ENCODE data around the gene EPC1. TPM values are rescaled to one million over a fixed set of nuclear protein-coding genes. Genes with fewer than 3 reads are reported as not detected.
"Not testable (repeated sequence)": the region's sequence is repeated elsewhere in the genome, so short reads cannot be mapped to it uniquely, and the experiment has no call there.

Gene EPC1
- total RNA-seq (ENCODE audit: low replicate concordance), result 36.0 and 45.4 TPM in 2 replicates

DNA sequence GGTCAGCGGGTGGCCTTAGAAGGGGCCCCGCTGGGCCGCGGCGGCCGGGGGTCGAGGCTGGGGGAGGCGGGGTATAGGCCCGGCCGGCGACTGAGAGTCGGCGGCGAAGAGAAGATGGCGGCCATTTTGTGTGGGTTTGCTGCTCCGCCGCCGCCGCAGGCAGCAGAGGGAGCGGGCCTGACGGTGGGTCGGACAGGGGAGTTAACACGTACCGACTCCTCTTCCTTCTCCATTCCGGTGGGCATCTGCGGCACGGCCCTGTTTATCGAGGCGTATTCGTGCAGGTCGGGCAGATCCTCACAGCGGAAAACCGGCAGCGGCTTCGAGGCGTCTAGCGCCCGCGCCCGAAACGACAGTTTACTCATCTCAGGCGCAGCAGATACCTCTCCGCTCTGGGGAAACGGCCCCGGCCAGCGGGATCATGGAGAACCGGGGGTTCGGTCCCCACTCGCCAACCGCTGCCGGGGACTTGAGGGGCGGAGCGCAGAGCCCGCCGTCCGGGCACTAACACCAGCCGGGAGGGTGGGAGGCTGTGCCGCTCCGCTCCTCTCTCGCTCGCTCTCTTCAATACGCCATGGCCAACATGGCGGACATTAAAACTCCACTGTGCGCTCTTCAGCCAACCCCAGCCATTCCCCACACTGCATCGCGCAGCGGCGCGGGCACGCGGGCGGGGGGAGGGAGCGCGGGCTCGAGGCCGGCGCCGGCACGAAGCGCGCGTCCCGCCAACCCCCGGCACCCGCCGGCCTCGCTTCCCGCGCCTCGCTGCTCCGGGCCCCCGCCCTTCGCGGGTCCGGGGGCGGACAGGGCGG lies at the start of gene EPC1:
Gene EPC1 (minus strand): TSS at position 608 of the 812 bp plus-strand sequence. CDS start 243 bp downstream, at position 365.
- Histone ChIP-seq H3K9ac (peak within 1 kb of the TSS; percentile 100), H3K9me3 (ENCODE audit: low read depth) (no peaks in the 10 kb centered on the region), H3K4me3 (peak within 1 kb of the TSS; percentile 76), H3K4me1 (peaks cover 20% of the 10 kb centered on the region), H3K27ac (peak within 1 kb of the TSS; percentile 100), H3K79me2 (ENCODE audit: low read depth) (peaks cover 72% of the 10 kb centered on the region), H3K36me3 (peaks cover 5% of the 10 kb centered on the region), H3K27me3 (no peaks in the 10 kb centered on the region), H4K20me1 (ENCODE audit: low read depth) (peaks cover 32% of the 10 kb centered on the region), H2AFZ (replicated peaks) (peak within 1 kb of the TSS; percentile 95), H3F3A (ENCODE audit: low read depth) (peaks cover 19% of the 10 kb centered on the region), H3K4me2 (peak within 1 kb of the TSS; percentile 94)
- peaks cover 24% of the 10 kb centered on the region for H3K4me1 Mint-ChIP-seq
- TF ChIP-seq EZH2phosphoT487 (IDR thresholded peaks at IDR 0.05), result no peak
- TF ChIP-seq CTCF (IDR thresholded peaks at IDR 0.05), result no peak
- no peak for TF ChIP-seq EZH2 (IDR thresholded peaks at IDR 0.05)
- H3K36me3 Mint-ChIP-seq, result peaks cover 27% of the 10 kb centered on the region
- H3K27me3 Mint-ChIP-seq (ENCODE audit: insufficient read depth, low read depth), result peaks cover 2% of the 10 kb centered on the region
- H3K4me3 Mint-ChIP-seq, result peak within 1 kb of the TSS; percentile 93
- peak within 1 kb of the TSS; percentile 100 for H3K27ac Mint-ChIP-seq
- DNase-seq (ENCODE audit: low spot score), result peak; percentile 93
- H3K9me3 Mint-ChIP-seq, result peaks cover 13% of the 10 kb centered on the region

- H4K20me1 ChIP-seq (ENCODE audit: low read depth), result no peaks in the 10 kb centered on the region
- no peaks in the 10 kb centered on the region for H3K79me2 ChIP-seq (ENCODE audit: low read depth)
- Mint-ChIP-seq H3K36me3 (no peaks in the 10 kb centered on the region), H3K4me3 (no peak overlapping the region), H3K27ac (no peak overlapping the region), H3K27me3 (ENCODE audit: insufficient read depth, low read depth) (no peaks in the 10 kb centered on the region), H3K4me1 (no peaks in the 10 kb centered on the region), H3K9me3 (no peaks in the 10 kb centered on the region)
- H3K4me2 ChIP-seq, result no peak overlapping the region
- H3F3A ChIP-seq (ENCODE audit: low read depth), result no peaks in the 10 kb centered on the region
- no peak overlapping the region for H3K27ac ChIP-seq
- H3K27me3 ChIP-seq, result no peaks in the 10 kb centered on the region
- H3K9me3 ChIP-seq (ENCODE audit: low read depth), result no peaks in the 10 kb centered on the region
- no peak overlapping the region for H2AFZ ChIP-seq (replicated peaks)
- no peak overlapping the region for H3K9ac ChIP-seq
- H3K4me3 ChIP-seq, result no peak overlapping the region
- TF ChIP-seq EZH2 (IDR thresholded peaks at IDR 0.05) (no peak), EZH2phosphoT487 (IDR thresholded peaks at IDR 0.05) (no peak), CTCF (IDR thresholded peaks at IDR 0.05) (no peak)
- no peak for DNase-seq (ENCODE audit: low spot score)
- H3K4me1 ChIP-seq, result no peaks in the 10 kb centered on the region
- H3K36me3 ChIP-seq, result no peaks in the 10 kb centered on the region
These were observed 47.0 kb upstream of the EPC1 start for GRCh38 chr10:32393911-32394310.

DNA sequence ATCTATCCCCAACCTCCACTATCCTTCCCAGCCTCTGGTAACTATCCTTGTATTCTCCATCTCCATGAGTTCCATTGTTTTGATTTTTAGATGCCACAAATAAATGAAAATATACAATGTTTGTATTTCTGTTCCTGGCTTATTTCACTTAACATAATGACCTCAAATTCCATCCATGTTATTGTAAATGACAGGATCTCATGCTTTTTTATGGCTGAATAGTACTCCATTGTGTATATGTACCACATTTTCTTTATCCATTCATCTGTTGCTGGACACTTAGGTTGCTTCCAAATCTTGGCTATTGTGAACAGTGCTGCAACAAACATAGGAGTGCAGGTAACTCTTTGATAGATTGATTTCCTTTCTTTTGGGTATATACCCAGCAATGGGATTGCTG lies 45.3 kb upstream of the EPC1 start:
- not testable (repeated sequence) for H2AFZ ChIP-seq (replicated peaks); H3K4me2 ChIP-seq; H3K4me1 ChIP-seq; H3K9me3 ChIP-seq (ENCODE audit: low read depth); H3K27me3 Mint-ChIP-seq (ENCODE audit: insufficient read depth, low read depth); H4K20me1 ChIP-seq (ENCODE audit: low read depth); H3K4me3 Mint-ChIP-seq; H3K9me3 Mint-ChIP-seq; H3F3A ChIP-seq (ENCODE audit: low read depth); H3K27me3 ChIP-seq; H3K4me1 Mint-ChIP-seq; H3K36me3 ChIP-seq; DNase-seq (ENCODE audit: low spot score); H3K4me3 ChIP-seq; H3K27ac Mint-ChIP-seq; H3K79me2 ChIP-seq (ENCODE audit: low read depth); H3K27ac ChIP-seq; H3K36me3 Mint-ChIP-seq; H3K9ac ChIP-seq

DNA sequence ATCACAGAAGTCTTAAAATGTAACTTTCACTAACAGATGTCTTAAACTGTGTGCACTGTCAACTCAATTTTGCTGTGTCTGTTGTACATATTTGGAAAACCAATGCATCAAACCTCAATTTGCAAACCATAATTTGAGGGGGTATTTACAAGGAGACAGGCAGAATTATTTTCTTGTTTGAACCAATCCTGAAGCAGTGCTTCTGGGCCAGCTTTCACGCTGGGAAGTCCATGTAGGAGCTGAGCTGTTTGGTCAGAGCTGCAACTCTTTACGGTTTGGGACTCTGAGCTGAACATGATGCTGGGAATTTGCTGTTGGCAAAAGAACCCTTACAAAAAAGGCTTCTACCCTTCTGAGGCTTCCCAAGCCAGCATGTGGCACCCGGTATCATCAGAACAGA lies 43.2 kb upstream of the EPC1 start:
- H3K27ac Mint-ChIP-seq, result no peak overlapping the region
- H2AFZ ChIP-seq (replicated peaks), result peak overlapping the region; percentile 74
- DNase-seq (ENCODE audit: low spot score), result no peak

More for the DNA sequence above, 43.2 kb upstream of the EPC1 start:
- Histone ChIP-seq H3K36me3 (no peaks in the 10 kb centered on the region), H4K20me1 (ENCODE audit: low read depth) (no peaks in the 10 kb centered on the region), H3K79me2 (ENCODE audit: low read depth) (no peaks in the 10 kb centered on the region), H3K9me3 (ENCODE audit: low read depth) (no peaks in the 10 kb centered on the region), H3K4me3 (no peak overlapping the region), H3F3A (ENCODE audit: low read depth) (no peaks in the 10 kb centered on the region), H3K27me3 (no peaks in the 10 kb centered on the region), H3K4me2 (no peak overlapping the region), H3K4me1 (no peaks in the 10 kb centered on the region), H3K27ac (no peak overlapping the region), H3K9ac (no peak overlapping the region)
- no peaks in the 10 kb centered on the region for H3K9me3 Mint-ChIP-seq
- H3K4me1 Mint-ChIP-seq, result no peaks in the 10 kb centered on the region
- H3K4me3 Mint-ChIP-seq, result no peak overlapping the region
- H3K27me3 Mint-ChIP-seq (ENCODE audit: insufficient read depth, low read depth), result no peaks in the 10 kb centered on the region
- H3K36me3 Mint-ChIP-seq, result no peaks in the 10 kb centered on the region
- no peak for TF ChIP-seq EZH2phosphoT487 (IDR thresholded peaks at IDR 0.05)
- no peak for TF ChIP-seq CTCF (IDR thresholded peaks at IDR 0.05)
- no peak for TF ChIP-seq EZH2 (IDR thresholded peaks at IDR 0.05)

Data from neural progenitor cell (in vitro differentiated cells).